GM12873 (cell line): Measurements from ENCODE around the gene MCTP1.

ENCODE experiments used
- TF ChIP-seq, protein P1 (sequence below): IDR thresholded peaks from 2 replicates; pipeline ENCODE4 v1.5.1; 2012; ENCODE audit warnings: low read depth, mild to moderate bottlenecking, moderate library complexity, low read length, control low read depth; ENCODE audit not compliant: insufficient read depth; ENCODE audit errors: missing control alignments

MCTP1 gene

GRCh38 chr5:94968507-94969095 lies 316.3 kb downstream of the MCTP1 start:
- TF ChIP-seq, protein P1, sequence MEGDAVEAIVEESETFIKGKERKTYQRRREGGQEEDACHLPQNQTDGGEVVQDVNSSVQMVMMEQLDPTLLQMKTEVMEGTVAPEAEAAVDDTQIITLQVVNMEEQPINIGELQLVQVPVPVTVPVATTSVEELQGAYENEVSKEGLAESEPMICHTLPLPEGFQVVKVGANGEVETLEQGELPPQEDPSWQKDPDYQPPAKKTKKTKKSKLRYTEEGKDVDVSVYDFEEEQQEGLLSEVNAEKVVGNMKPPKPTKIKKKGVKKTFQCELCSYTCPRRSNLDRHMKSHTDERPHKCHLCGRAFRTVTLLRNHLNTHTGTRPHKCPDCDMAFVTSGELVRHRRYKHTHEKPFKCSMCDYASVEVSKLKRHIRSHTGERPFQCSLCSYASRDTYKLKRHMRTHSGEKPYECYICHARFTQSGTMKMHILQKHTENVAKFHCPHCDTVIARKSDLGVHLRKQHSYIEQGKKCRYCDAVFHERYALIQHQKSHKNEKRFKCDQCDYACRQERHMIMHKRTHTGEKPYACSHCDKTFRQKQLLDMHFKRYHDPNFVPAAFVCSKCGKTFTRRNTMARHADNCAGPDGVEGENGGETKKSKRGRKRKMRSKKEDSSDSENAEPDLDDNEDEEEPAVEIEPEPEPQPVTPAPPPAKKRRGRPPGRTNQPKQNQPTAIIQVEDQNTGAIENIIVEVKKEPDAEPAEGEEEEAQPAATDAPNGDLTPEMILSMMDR = peak; percentile 59

- TF ChIP-seq, protein P1 = no peak
Observed at GRCh38 chr5:94967525-94967924, 317.4 kb downstream of the MCTP1 start.

DNA sequence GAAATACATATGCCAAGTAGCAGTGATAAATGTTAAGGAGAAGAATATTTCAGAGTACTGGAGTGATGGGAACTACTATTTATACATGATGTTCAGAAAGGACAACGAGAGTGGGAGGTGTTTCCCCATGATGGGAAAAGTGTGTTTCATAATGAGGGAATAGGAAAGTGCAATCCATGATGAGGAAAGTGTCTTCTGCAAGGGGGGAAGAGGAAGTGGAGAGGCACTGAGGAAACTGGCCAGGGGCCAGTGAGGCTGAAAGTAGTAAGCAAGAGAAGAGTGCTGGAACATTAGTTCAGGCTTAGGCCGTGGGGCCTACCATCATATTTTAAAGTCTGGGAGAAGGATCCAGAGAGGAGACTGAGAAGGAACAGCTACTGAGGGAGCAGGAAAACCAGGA lies 339.2 kb downstream of the MCTP1 start:
- TF ChIP-seq, protein P1 = no peak

DNA sequence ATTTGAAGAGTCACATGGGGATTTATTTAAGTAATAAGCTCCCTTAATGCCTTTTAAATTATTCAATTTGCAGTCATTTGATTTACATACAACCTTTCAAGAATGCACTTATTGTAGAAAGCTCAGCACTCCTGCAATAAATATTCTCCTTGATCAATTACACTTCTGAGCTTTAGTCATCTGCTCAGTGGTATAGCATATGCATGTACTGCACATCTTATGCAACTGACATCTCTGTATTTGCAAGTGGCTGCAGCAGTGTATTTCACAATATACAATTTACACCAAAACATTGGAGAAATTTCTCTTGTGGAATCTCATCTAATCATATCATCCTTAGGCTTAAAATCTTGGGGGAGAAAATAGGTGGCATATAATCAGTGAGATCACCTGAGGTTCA lies 340.7 kb downstream of the MCTP1 start:
- TF ChIP-seq, protein P1 = no peak

DNA sequence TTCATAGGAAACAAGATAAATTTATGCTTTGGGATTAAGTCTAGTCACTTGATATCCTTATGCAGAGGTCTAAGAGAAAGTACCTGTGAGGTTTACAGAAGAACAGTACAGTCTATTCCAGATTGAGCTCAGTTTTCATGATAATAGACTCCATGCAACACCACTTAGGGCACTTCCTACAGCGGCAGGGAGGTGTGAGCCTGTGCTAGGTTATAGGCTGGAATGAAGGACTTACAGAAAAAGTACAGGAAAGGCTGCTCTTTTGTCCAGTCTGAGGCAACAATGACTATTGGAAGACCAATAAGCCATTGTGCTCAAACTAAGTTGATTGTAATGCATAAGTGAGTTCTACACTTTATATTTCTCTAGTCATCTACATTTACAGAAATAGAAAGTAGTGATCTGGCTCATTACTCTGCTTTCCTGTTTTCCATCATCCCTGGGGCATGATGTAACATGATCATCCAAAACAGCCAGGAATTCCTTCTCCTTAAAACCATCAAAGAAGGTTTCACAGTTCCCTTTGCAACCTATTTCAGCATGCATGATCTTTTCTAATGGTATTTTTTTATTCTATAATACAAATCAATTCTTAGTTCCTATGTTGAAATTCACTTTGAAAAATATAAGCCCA lies 343.7 kb downstream of the MCTP1 start:
- TF ChIP-seq, protein P1 = no peak

- TF ChIP-seq, protein P1 = no peak
Observed at GRCh38 chr5:94932259-94932658, 352.6 kb downstream of the MCTP1 start.

DNA sequence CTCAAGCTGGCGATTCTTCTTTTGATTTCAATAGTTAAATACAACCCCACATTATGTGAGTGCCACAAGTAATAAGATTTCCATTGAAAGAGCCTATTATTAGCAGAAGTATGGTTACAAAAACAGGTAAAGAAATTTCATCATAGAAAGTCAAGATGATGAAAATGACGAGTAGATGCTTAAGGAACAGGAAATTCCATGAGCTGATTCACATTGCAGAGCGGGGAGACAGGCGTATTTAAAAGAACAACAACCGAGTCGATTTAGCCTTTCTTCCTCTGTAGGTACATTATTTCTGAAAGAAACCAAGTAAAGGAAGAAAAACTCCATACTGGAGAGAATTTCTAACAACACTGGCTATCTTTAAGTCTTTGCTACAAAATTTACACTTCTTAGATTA lies 356.0 kb downstream of the MCTP1 start:
- TF ChIP-seq, protein P1 = no peak
